ENCODE results near the gene ZNF831. TPM values are rescaled to one million over a fixed set of nuclear protein-coding genes. Genes with fewer than 3 reads are reported as not detected.

Gene ZNF831
- total RNA-seq, 1 donor from 2014 or later = not detected

- no peak for TF ChIP-seq CTCF (IDR thresholded peaks at IDR 0.05)
- peaks cover 11% of the 10 kb centered on the region for H3K27me3 Mint-ChIP-seq (ENCODE audit: unreplicated experiment)
Measured at GRCh38 chr20:59205044-59205443, 41.4 kb downstream of the ZNF831 start.

GRCh38 chr20:59207235-59207634, 43.6 kb downstream of the ZNF831 start:
- Mint-ChIP-seq H3K9me3 (ENCODE audit: unreplicated experiment) (no peaks in the 10 kb centered on the region), H3K27me3 (ENCODE audit: unreplicated experiment) (no peaks in the 10 kb centered on the region), H3K27ac (ENCODE audit: unreplicated experiment) (no peak overlapping the region), H3K4me3 (ENCODE audit: unreplicated experiment) (no peak overlapping the region), H3K4me1 (ENCODE audit: unreplicated experiment) (no peaks in the 10 kb centered on the region), H3K36me3 (ENCODE audit: unreplicated experiment) (no peaks in the 10 kb centered on the region)
- DNase-seq (ENCODE audit: extremely low spot score, unreplicated experiment) = no peak
- TF ChIP-seq CTCF (IDR thresholded peaks at IDR 0.05) = no peak

More at GRCh38 chr20:59205044-59205443, 41.4 kb downstream of the ZNF831 start:
- H3K4me1 Mint-ChIP-seq (ENCODE audit: unreplicated experiment) = no peaks in the 10 kb centered on the region
- no peaks in the 10 kb centered on the region for H3K36me3 Mint-ChIP-seq (ENCODE audit: unreplicated experiment)
- H3K9me3 Mint-ChIP-seq (ENCODE audit: unreplicated experiment) = no peaks in the 10 kb centered on the region
- no peak for DNase-seq (ENCODE audit: extremely low spot score, unreplicated experiment)
- H3K4me3 Mint-ChIP-seq (ENCODE audit: unreplicated experiment) = no peak overlapping the region
- no peak overlapping the region for H3K27ac Mint-ChIP-seq (ENCODE audit: unreplicated experiment)

- Mint-ChIP-seq H3K9me3 (ENCODE audit: unreplicated experiment) (no peaks in the 10 kb centered on the region), H3K36me3 (ENCODE audit: unreplicated experiment) (no peaks in the 10 kb centered on the region), H3K4me3 (ENCODE audit: unreplicated experiment) (no peak overlapping the region), H3K27ac (ENCODE audit: unreplicated experiment) (no peak overlapping the region), H3K27me3 (ENCODE audit: unreplicated experiment) (peaks cover 2% of the 10 kb centered on the region), H3K4me1 (ENCODE audit: unreplicated experiment) (no peaks in the 10 kb centered on the region)
- TF ChIP-seq CTCF (IDR thresholded peaks at IDR 0.05) = no peak
- peak; percentile 64 for DNase-seq (ENCODE audit: extremely low spot score, unreplicated experiment)
Measured at GRCh38 chr20:59207742-59208357, 44.2 kb downstream of the ZNF831 start.

GRCh38 chr20:59210186-59210585, 46.6 kb downstream of the ZNF831 start:
- TF ChIP-seq CTCF (IDR thresholded peaks at IDR 0.05) = no peak
- no peak overlapping the region for H3K27ac Mint-ChIP-seq (ENCODE audit: unreplicated experiment)
- no peak overlapping the region for H3K4me3 Mint-ChIP-seq (ENCODE audit: unreplicated experiment)
- no peaks in the 10 kb centered on the region for H3K9me3 Mint-ChIP-seq (ENCODE audit: unreplicated experiment)
- peaks cover 6% of the 10 kb centered on the region for H3K27me3 Mint-ChIP-seq (ENCODE audit: unreplicated experiment)
- DNase-seq (ENCODE audit: extremely low spot score, unreplicated experiment) = peak; percentile 77
- H3K4me1 Mint-ChIP-seq (ENCODE audit: unreplicated experiment) = no peaks in the 10 kb centered on the region
- no peaks in the 10 kb centered on the region for H3K36me3 Mint-ChIP-seq (ENCODE audit: unreplicated experiment)

- no peak for DNase-seq (ENCODE audit: extremely low spot score, unreplicated experiment)
- TF ChIP-seq CTCF (IDR thresholded peaks at IDR 0.05) = no peak
- no peaks in the 10 kb centered on the region for H3K4me1 Mint-ChIP-seq (ENCODE audit: unreplicated experiment)
- H3K27ac Mint-ChIP-seq (ENCODE audit: unreplicated experiment) = no peak overlapping the region
- peaks cover 11% of the 10 kb centered on the region for H3K27me3 Mint-ChIP-seq (ENCODE audit: unreplicated experiment)
- no peaks in the 10 kb centered on the region for H3K36me3 Mint-ChIP-seq (ENCODE audit: unreplicated experiment)
- no peak overlapping the region for H3K4me3 Mint-ChIP-seq (ENCODE audit: unreplicated experiment)
- H3K9me3 Mint-ChIP-seq (ENCODE audit: unreplicated experiment) = no peaks in the 10 kb centered on the region
Measured at GRCh38 chr20:59211208-59211765, 47.7 kb downstream of the ZNF831 start.

All from osteocyte (in vitro differentiated cells).